Ramos (cell line): ENCODE results near the gene EEF1E1.

ENCODE experiments used
- in situ Hi-C: fragments of 300-500 bp; cut with MboI; formaldehyde crosslinking; loops from one replicate; pipeline ENCODE4 v1.14.3; 2022; ENCODE audit warnings: low sequenced_read_pairs; ENCODE audit not compliant: unreplicated experiment

Gene EEF1E1

DNA sequence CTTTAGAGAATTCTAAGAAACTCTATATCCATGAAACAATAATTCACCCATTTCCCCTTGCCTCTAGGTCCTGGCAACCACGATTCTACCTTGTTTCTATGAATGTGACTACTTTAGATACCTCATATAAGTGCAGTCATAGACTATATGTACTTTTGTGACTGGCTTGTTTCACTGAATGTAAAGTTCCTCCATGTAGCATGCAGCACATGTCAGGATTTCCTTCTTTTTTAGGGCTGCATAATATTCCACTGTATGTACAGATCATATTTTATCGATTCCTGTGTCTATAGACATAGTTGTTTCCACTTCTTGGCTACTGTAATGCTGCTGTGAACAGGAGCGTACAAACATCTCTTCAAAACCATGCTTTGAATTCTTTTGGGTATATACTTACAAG is 11.7 kb downstream of the EEF1E1 start:
- in situ Hi-C loops, result no loop called here

DNA sequence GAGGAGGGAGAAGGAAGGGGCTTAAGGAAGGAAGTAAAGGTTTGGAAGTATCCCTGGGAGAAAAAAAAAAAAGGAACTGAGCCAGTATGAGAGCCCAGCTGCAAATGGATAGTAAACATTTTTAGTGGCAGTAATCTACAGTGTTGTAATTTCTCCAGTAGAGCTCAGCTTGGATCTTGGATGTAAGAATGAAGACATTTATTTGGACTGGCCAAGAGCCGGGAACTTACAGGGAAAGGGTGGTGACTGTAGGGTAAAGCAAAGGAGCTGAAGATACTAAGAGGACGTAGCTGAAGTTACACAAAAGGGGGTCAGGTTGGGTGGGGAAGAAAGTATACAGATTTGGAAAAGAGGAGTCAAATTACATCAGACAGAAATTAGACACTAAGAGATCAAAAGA is 13.5 kb downstream of the EEF1E1 start:
- in situ Hi-C loops, result no loop called here

DNA sequence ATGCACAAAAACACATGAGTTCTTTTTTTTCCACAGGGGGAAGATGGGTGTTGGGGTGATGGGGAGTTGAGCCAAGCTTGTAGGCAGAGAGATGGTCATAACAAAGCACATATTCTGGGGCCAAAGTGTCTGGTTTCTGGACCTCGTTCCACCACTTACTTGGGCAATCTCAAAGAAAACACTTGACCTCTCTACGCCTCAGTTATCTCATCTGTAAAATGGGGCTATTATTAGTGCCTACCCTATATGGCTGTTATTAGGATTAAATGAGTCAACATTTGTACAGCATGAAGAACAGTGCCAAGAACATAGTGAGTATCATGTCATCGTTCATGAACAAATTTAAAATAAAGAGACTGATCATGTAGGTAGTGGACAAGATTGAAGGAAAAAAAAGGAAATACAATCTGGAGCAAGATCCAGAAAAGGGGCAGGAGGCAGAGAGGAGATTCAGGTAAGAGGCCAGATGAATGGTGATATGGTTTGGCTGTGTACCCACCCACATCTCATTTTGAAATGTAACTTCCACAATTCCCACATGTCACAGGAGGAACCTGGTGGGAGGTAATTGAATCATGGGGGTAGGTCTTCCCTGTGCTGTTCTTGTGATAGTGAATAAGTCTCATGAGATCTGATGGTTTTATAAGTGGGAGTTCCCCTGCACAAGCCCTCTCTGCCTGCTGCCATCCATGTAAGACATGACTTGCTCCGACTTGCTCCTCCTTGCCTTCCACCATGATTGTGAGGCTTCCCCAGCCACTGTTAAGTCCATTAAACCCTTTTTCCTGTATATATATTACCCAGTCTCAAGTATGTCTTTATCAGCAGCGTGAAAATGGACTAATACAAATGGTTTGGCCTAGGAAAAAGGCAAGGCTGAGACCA is 14.2 kb downstream of the EEF1E1 start:
- in situ Hi-C loops, result no loop called here

DNA sequence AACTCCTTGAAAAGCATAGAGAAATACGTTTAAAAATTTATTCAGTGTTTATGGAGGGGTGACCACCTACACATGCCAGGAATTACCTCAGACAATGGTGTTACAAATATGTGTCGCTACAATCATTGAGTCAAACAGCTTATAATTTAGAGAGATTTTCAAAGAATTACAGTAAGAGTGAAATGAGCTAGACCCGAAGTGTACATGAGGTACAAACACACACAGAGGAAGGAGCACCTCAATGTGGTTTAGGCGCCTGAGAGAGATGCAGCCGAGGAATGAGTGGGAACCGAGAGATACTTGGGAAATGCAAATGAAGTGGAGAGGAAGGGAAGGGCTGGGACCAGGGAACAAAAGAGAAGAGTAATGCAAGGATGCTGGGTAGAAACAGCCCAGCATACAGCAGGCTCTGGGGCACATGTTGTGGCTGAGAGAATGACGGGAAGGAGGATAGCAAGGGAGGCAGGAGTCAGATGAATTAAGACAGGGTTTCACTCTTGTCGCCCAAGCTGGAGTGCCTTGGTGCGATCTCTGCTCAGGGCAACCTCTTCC is 15.5 kb downstream of the EEF1E1 start:
- in situ Hi-C loops, result no loop called here

DNA sequence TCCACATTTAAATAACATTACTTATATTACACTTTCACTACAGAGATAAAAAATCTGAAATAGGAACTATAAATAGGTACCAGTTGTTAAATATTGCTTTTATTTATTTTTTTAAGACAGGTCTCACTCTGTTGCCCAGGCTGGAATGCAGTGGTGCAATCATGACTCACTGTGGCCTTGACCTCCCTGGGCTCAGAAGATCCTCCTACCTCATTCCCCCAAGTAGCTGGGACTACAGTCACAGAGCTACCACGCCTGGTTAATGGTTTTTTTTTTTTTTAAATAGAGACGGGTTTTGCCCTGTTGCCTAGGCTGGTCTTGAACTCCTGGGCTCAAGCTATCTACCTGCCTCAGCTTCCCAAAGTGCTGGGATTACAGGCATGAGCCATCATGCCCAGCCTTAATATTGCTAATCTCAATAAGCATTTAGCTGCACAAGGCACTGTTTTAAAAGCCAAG is 17.3 kb downstream of the EEF1E1 start:
- in situ Hi-C loops, result no loop called here

DNA sequence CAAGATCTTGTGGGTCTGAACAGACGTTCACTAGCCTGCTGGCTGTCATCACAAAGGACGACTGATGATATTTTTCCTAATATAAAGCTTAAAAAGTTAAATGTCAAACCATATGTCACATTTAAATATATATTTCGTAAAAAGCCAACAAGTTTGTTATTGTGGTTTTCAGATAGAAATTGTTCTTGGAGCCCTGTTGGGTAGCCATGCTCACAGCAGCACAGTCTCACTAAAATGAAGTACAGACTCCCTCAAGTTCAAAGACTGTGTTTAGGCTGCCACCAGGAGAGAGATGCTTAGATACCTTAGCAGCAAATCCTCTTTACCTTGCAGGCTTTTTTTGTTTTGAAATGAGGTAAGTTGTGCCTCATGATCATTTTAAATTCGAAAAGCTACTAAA is 17.8 kb downstream of the EEF1E1 start:
- in situ Hi-C loops, result no loop called here

DNA sequence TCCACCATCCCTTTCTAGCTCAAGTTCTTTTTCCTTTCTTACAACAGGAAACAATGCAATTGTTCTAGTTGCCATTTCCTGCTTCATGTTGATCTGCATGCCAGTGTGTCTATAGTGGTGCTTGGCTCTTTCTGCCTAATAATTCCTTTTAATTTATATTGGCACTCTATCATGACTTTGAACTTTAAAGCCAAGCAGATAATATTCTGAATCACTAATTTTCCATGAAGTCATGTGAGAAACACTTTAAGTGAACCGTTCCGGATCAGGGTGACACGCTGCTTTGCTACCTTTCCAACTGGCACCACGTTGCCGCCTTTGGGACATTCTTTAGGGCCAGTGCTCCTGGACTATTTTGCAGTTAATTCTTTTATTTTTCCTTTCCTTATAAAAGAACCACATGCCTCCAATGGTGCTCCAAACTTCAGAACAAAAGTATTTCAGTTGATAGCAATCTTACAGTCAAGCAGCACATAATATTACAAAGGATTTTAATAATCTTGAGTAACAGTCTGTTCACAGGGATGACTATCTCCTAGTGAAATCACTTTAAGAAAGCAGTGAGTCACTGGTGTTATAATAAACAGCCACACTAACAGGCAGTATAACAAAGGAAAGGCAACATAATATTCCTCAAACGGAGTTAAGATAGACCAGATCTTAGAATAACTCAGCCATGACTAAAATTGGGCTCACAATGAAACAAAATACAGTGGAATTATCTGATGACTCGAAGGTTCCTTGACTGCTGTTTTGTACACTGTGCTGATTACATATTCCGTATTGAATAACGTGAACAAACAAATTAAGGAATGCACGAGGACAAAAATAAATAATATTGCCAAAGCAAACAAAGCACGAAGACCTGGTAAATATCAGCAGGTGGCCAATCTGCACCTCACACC is 19.1 kb downstream of the EEF1E1 start:
- in situ Hi-C loops, result no loop called here

DNA sequence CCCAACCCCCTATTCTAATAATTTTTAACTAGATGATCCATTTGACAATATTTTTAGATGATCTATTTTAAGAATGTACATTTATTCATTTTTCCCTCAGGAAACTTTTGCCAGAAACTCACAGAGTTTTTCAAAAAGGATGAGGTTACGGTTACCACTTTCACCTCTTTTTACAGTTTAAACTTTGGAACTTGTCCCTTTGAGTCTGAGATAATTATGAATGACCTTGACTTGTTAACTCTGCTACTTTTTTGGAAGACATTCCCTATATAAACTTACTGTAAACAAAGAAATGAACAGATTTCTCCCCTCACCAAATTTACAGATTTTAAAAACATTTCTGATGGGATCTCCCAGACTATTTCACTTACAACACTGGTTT is 19.8 kb downstream of the EEF1E1 start:
- in situ Hi-C loops, result no loop called here

DNA sequence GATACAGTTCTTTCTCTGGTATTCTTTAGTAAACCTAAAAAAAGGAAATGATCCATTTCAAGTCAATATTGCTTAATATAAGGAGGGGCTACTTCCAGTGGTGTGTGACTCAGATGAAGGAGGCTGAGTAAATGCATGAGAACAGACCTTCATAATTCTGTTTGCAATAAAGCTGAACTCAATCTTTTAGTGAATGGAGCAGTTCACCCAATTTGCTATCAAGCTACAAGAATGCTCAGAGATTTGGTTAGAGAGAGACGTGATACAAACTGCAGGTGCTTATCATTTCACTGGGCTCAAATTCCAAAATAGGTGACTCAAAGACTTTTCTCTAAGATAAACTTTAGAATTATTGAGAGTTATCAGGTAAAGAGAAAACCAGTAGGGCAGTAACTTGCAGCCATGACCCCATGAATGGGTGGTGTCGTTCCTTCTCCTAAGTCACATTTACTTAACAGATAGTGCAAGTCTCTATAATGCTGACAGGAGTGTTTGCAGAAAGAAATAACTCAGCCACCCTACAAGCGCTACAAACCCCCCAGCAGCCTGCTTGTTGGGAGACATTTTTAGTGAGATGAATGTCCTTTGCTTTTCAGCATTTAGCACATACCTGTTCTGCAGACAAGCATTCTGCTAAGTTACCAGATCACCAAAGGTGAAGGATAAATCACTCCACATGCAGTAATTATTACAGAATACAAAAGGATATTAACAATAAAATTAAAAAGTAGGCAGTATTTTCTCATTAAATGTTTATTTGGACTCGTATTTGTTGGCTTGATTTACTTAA is 21.8 kb downstream of the EEF1E1 start:
- in situ Hi-C loops, result no loop called here

DNA sequence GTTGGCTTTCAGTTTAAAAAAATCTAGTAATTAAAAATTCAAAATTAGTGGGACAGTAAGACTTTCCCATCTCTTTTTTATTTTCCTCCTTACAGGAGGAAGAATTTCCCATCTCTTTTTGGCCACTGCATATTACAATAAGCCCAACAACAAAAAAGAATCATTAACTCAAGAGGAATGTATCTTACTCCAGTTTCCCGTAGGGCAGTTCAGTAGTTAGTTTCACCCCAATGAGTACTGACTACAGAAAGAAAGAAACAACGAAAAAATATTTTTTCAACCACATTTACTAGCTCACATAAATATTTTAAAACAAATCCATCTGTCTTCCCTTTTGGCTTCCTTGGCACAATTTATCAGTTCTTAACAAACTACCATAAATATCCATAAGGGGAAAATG is 23.2 kb downstream of the EEF1E1 start:
- in situ Hi-C loops, result no loop called here

DNA sequence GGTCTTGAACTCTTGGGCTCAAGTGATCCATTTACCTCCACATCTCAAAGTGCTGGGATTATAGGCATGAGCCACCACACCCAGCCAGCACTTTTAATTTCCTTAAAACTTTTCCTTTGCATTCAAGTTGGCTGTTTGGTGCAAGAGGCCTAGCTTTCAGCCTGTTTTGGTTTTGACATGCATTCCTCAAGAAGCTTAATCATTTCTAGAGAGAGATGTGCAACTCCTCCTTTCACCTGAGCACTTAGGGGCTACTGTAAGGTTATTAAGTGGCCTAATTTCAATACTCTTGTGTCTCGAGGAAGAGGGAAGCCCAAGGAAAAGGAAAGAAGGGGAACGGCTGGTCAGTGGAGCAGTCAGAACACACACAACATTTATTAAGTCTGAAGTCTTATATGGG is 24.4 kb downstream of the EEF1E1 start:
- in situ Hi-C loops, result no loop called here

DNA sequence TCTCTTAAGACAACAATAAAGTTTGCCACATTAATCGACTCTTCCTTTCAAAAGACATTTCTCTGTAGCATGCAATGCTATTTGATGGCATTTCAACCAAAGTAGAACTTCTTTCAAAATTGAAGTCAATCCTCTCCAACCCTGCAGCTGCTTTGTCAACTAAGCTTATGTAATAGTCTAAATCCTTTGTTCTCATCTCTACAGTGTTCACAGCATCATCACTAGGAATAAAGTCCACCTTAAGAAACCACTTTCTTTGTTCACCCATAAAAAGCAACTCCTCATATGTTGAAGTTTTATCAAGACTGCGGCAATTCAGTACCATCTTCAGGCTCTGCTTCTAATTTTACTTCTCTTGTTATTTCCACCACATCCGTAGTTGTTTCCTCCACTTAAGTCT is 26.6 kb downstream of the EEF1E1 start:
- in situ Hi-C loops, result no loop called here

DNA sequence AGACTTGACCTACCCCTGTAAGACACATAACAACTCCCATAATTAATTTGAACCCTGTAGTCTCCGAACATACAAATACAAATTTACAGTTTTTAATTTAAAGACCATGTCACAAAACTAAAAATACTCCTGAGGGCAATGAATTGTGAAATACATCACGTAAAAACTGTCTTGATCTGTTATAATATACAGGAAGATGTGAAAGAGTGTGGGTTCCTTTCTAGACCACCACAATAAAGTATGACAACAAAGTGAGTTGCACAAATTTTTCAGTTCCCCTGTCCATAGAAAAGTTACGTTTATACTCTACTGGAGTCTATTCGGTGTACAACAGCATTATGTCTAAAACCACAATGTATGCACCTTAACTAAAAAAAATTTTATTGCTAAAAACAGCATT is 27.2 kb downstream of the EEF1E1 start:
- in situ Hi-C loops, result no loop called here

DNA sequence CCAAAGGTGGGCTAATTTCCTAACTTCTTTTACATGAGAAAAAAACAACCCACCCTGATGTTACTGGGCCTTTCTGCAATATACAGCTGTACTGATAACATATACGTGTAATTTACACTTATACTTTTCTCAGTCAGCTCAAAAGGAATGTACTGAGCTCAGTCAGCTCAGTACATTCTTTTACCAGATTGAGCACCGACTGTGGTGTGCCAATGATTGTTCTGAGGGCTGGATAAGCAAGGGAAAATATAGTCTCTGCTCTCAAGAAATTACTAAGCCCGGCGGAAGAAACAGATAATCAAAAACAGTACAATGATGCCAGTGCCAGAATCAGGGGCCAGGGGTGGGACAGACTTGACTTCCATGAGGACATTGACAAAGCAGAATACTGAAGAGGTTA is 28.1 kb downstream of the EEF1E1 start:
- in situ Hi-C loops, result no loop called here

DNA sequence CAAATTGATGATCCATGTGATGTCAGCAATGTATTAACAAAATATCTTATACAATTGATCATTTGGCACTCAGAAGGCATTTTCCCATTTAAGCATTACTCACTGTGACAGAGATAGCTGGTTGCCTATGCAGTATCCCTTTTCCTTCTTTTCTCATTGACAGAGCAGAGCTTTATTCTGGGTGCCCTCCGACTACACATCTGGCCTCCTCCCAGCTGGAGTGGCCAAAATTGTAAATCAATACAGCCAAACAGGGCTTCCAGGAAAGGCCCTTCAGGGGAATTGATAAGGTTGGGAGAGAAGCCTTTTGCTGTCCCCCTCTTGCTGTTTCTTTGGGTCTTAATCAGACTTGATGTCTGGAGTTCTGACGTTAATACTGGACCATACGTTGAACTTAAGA is 28.6 kb downstream of the EEF1E1 start:
- in situ Hi-C loops, result no loop called here

DNA sequence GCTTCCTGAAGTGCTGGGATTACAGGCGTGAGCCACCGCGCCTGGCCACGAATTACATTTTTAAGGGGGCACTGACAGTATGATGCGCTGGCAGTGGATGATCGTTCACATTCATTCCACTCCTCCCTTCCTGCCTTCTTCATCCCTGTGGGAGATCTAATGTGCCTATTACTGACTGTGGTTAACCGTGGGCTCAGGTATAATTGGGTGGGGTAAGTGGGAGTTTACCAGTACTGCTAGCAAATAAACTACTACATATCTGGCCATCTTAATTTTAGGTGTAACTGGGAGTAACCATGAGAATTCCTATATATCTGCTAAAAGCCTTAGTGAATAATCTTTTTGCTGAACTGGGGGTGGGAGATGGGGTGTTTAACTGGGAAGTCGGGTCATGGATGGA is 31.6 kb downstream of the EEF1E1 start:
- in situ Hi-C loops, result no loop called here

DNA sequence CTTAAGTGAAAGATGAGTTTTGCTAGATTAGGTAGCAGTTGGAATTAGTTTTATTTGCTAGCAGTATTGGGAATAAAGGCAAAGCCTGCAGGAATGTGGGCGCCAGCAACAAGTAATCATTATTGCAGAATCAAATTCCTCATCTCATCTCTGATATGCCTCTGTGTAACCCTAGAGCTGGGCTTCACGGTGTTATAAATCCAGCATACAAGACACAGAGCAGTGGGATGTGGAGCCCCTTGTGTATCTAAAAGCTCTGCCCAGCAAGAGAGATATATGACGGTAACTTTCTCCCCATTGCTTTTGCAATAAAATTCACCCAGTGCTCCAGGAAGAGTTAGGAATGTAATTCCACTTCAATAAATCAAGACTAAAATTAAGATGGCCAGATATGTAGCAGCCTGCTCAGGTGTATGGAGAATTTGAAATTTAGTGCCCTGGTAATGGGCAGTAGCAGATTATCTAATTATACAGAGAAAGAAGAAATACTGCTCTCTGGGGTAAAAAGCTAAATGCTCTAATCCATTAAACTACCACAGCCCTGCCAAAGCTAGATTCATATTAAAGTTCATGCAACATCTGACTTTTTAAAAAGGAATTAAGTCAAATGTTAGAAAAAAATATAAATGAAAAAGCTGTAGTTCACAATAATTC is 32.6 kb downstream of the EEF1E1 start:
- in situ Hi-C loops, result no loop called here

DNA sequence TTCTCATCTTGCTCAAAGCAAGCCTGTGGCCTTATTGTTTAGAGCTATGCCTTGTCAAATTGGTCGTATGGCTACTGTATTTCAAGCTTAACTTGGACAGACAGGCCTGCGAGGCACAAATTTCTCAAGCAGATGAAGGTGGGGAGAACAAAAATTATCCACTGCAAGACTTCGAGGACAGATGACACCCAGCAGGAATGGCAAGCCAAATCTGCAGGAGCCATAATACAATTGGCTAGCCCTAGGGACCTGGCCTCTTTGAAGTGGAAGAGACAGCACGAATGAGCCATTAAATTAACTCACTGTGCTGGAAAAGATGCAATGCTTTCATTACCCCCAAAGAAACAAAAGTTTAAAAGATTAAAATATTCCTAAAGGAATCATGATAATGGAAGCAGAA is 33.2 kb downstream of the EEF1E1 start:
- in situ Hi-C loops, result no loop called here

DNA sequence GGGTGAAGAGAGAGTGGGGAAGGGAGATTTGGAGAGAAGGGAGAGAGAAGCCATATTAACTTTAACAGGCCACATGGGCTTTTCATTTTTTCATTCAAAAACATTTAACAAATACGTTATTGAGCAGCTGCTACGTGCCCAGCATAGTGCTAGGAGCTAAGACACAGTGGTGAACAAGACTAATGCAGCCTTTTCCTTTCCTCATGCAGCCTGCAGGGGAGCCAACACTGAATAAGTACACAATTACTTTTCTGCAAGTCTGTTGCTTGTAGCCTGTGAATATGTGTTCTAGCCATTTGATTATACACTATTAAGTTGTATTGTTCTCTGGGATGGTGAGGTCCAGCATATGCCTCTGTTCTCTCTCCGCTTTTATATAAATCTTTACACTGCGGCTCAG is 36.2 kb downstream of the EEF1E1 start:
- in situ Hi-C loops, result no loop called here

DNA sequence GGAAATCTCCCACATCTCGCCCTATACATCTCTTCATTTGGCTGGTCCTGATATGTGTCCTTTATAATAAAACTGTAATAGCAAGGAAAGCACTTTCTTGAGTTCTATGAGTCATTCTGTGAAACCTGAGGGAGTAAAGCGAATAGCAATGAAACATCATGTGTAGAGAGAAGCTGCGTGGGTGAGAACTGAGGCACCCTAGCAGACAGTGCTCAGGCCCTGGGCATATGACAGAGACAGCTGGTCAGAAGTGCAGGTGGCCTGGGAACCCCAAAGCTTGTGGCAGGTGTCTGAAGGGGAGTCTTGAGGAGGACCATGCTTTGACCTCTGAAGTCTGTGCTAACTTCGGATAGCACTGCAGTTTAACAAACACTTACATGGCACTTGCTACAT is 36.8 kb downstream of the EEF1E1 start:
- in situ Hi-C loops, result no loop called here
